Heart right ventricle (tissue), 16 donors: ENCODE data around the gene TRAPPC2. TPM values are rescaled to one million over a fixed set of nuclear protein-coding genes. Genes with fewer than 3 reads are reported as not detected.

Experiments used
- ATAC-seq, 8 donors: fragments of 200-7000 bp; cut with Tn5 transposase; one replicate each; pipeline ENCODE4 v1.9.1; 2020; ENCODE audit warnings: mild to moderate bottlenecking in 8 of 8, moderate library complexity in 8 of 8, moderate number of reproducible peaks in 1 of 8
- DNase-seq, 2 donors: peaks; one replicate each; pipeline ENCODE4 v3.0.0-alpha.2; 2020
- H3K27ac ChIP-seq, 10 donors: fragments of 200-600 bp; sonication (generic) in 2 of 10; one replicate each; pipeline versions ENCODE4 v1.5.0 to v1.8.0; 2020 to 2022; ENCODE audit warnings: mild to moderate bottlenecking in 3 of 10
- H3K27me3 ChIP-seq, 7 donors: fragments of 200-600 bp; one replicate each; pipeline ENCODE4 v1.8.0; 2021 to 2022; ENCODE audit warnings: mild to moderate bottlenecking in 2 of 7
- H3K36me3 ChIP-seq, 9 donors: fragments of 200-600 bp; sonication (generic) in 1 of 9; one replicate each; pipeline versions ENCODE4 v1.5.0 to v1.8.0; 2020 to 2022; ENCODE audit warnings: mild to moderate bottlenecking in 2 of 9
- H3K4me1 ChIP-seq, 9 donors: fragments of 200-600 bp; sonication (generic) in 1 of 9; one replicate each; pipeline versions ENCODE4 v1.5.0 to v1.8.0; 2020 to 2022; ENCODE audit warnings: mild to moderate bottlenecking in 4 of 9
- H3K4me3 ChIP-seq, 10 donors: fragments of 200-600 bp; sonication (generic) in 2 of 10; one replicate each; pipeline versions ENCODE4 v1.5.0 to v1.8.0; 2020 to 2022; ENCODE audit warnings: mild to moderate bottlenecking in 7 of 10, moderate library complexity in 2 of 10
- H3K9me3 ChIP-seq, 11 donors: fragments of 200-600 bp in 10 of 11; sonication (generic) in 2 of 11; one replicate each; pipeline versions ENCODE4 v1.5.0 to v1.8.0; 2013 to 2022; ENCODE audit warnings: mild to moderate bottlenecking in 2 of 11, control low read depth in 1 of 11, moderate library complexity in 1 of 11
- WGBS, 2 donors: extraction: QIAGEN DNeasy Blood & Tissue Kit; methylation state at CpG; one replicate each; pipeline ENCODE4 v1.1.7; 2013; ENCODE audit warnings: inconsistent platforms in 1 of 2; 5-methylcytosine and 5-hydroxymethylcytosine counted together
- intact Hi-C, 10 donors: fragments of 100-400 bp; cut with DNase I; formaldehyde crosslinking; loops; one replicate each; pipeline versions ENCODE4 v1.11.1 to v1.14.2; 2022
- polyA plus RNA-seq, 2 donors: library from polyadenylated mRNA; stranded (reverse); fragments of 200-250 nt; gene quantifications; one replicate each; pipeline ENCODE4 v1.2.3, GENCODE V29; 2013
- total RNA-seq, 10 donors: library from RNA; stranded (reverse); fragmentation: NEBNext Ultra II Directional in 3 of 10; extraction: Animal tissue kit (Norgen Biotek cat#: 25700) in 3 of 10; gene quantifications; one replicate each; pipeline versions ENCODE4 v1.2.1 to v1.2.4, GENCODE V29; 2021 to 2023
- TF ChIP-seq, protein P1 (sequence below), 9 donors: fragments of 200-600 bp; sonication (generic) in 2 of 9; IDR thresholded peaks; one replicate each; pipeline versions ENCODE4 v1.5.0 to v1.8.0; 2021 to 2022; ENCODE audit warnings: antibody characterized with exemption in 9 of 9, mild to moderate bottlenecking in 5 of 9, moderate library complexity in 1 of 9
- donor health status: Arrhythmogenic right ventricular cardiomyopathy.
- donor health status: ischemic (EF 13 %, LVEDD 7.1; RV severe dilation, severe dysfunction).
- donor health status: healthy with polysubstance abuse.
- donor health status: DM: no; HTN: yes; CAD: no.
- donor health status: DM: no; HTN: no; CAD: no.
- donor health status: ischemic (EF 25% LVEDD 6.9; RV normal size, moderate dysfunction).
- donor health status: ischemic (EF 25% LVEDD 5.7; RV mildly dilated, moderate dysfunction).
- donor health status: healthy.
- donor health status: DM: yes; HTN: yes; CAD: no.
- donor health status: Ischemic cardiomyopathy.
- donor health status: ischemic (EF 35%, LVEDD 5.7; RV mildly dilated, moderate dysfunction).
- donor health status: nonischemic (EF 11% LVEDD 7.7; RV severe dilation, severe dysfunction).
- donor health status: DM: yes; HTN: yes; CAD: no.
- donor health status: PGD.
- donor health status: ischemic (EF 29% LVEDD 5.4; RV normal size, mild dysfunction).
- donor health status: nonischemic (EF 23%, LVEDD 6.1; RV moderate dilation, normal function).

TRAPPC2 gene
- total and polyA plus RNA-seq, 12 donors: 3.8 to 9.3 (median 6.0) TPM

DNA sequence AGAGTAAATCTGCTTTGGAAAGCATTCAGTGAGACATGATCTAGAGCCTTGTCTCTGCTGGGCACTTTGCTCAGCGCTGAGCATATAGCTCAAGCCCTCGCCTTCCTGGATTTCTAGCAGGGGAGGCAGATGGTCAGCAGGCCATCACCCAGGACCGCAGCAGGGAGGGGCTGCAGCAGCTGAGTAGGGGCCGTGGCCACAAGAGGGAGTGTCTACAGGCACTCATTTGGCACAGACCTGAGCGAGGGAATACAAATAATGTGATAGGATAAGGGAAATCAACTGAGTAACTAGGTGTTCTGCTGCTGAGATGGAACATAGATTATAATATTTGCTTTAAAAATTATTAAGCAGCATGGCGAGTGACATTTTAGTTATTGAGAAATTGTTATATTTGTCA lies 30.3 kb upstream of the TRAPPC2 start:
- no peak overlapping the region for H3K4me3 ChIP-seq
- H3K4me1 ChIP-seq: peaks cover 0 to 40% (median 23%) of the 10 kb centered on the region in 9 donors
- H3K36me3 ChIP-seq: peaks cover 0 to 62% (median 0%) of the 10 kb centered on the region in 9 donors
- ATAC-seq (peak in 6 of 8 donors; percentile 54 to 73 (median 60)), DNase-seq (no peak)
- 42 to 44% methylated on average over 6 of the region's 6 CpGs for WGBS, 2 donors
- peak overlapping the region; percentile 14 to 77 (median 48) for H3K27ac ChIP-seq
- H3K27me3 ChIP-seq: no peaks in the 10 kb centered on the region
- TF ChIP-seq, protein P1, sequence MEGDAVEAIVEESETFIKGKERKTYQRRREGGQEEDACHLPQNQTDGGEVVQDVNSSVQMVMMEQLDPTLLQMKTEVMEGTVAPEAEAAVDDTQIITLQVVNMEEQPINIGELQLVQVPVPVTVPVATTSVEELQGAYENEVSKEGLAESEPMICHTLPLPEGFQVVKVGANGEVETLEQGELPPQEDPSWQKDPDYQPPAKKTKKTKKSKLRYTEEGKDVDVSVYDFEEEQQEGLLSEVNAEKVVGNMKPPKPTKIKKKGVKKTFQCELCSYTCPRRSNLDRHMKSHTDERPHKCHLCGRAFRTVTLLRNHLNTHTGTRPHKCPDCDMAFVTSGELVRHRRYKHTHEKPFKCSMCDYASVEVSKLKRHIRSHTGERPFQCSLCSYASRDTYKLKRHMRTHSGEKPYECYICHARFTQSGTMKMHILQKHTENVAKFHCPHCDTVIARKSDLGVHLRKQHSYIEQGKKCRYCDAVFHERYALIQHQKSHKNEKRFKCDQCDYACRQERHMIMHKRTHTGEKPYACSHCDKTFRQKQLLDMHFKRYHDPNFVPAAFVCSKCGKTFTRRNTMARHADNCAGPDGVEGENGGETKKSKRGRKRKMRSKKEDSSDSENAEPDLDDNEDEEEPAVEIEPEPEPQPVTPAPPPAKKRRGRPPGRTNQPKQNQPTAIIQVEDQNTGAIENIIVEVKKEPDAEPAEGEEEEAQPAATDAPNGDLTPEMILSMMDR (IDR thresholded peaks at IDR 0.05): peak in 8 of 9 donors; percentile 6 to 44 (median 30)
- no peaks in the 10 kb centered on the region for H3K9me3 ChIP-seq
- intact Hi-C loops: loop anchor here in 2 of 10 donors (5.0 to 10.0 kb wide), 2 partner anchors 112 to 270 kb away; partner anchors contain the start of gene TCEANC (in 1 of the 2)

DNA sequence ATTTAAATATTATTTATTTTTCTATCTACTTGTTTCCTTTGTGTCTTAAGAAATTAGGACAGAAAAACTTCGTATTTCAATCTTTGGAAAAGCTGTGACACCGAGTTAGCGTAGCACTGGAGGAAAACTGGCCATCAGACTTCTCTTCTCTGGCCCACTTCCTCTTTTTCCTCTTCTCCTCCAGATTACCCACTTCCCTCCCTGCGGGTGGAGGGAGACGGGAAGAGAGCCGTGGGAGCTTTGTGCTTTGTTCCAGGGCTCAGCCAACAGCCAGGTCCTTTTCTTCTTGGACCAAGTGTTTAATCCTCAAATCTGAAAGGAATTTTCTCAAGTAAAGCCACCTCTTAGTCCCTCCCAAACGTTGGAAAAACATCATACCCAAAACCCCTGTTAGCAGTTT lies 29.9 kb upstream of the TRAPPC2 start:
- TF ChIP-seq, protein P1 (IDR thresholded peaks at IDR 0.05): no peak
- peaks cover 0 to 40% (median 23%) of the 10 kb centered on the region in 9 donors for H3K4me1 ChIP-seq
- peak overlapping the region in 2 of 10 donors; percentile 5 to 13 for H3K4me3 ChIP-seq
- peaks cover 0 to 62% (median 0%) of the 10 kb centered on the region in 9 donors for H3K36me3 ChIP-seq
- H3K9me3 ChIP-seq: no peaks in the 10 kb centered on the region
- WGBS, 2 donors: 31 to 38% methylated on average over 7 of the region's 7 CpGs
- H3K27me3 ChIP-seq: no peaks in the 10 kb centered on the region
- H3K27ac ChIP-seq: peak overlapping the region; percentile 14 to 77 (median 48)
- peak in 6 of 8 donors; percentile 33 to 81 (median 72) for ATAC-seq
- no peak for DNase-seq
- intact Hi-C loops: loop anchor here in 2 of 10 donors (5.0 to 10.0 kb wide), 2 partner anchors 112 to 271 kb away; partner anchors contain the start of gene TCEANC (in 1 of the 2)

DNA sequence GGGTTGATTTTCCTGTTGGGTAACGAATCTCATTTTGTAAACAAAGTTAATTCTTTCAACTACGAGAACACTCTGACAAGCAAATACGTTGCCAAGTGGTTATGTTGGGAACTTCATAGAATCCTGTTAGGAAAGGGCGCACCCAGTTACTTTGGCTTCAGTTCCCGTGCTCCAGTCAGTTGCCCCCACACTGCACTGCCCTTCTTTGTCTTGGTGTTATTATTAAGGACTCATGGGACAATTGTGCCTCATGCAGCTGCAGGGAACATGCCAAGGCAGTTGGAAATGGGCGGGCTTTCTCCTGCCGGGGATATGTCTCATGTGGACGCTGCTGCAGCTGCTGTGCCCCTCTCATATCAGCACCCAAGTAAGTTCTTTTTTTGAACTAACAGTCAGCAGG lies 29.1 kb upstream of the TRAPPC2 start:
- TF ChIP-seq, protein P1 (IDR thresholded peaks at IDR 0.05): peak in 2 of 9 donors; percentile 13 to 26
- intact Hi-C loops: loop anchor here in 2 of 10 donors (5.0 to 10.0 kb wide), 2 partner anchors 111 to 271 kb away; partner anchors contain the start of gene TCEANC (in 1 of the 2)
- 20 to 27% methylated on average over 8 of the region's 8 CpGs for WGBS, 2 donors
- Histone ChIP-seq H3K36me3 (peaks cover 0 to 62% (median 8%) of the 10 kb centered on the region in 9 donors), H3K27ac (peak overlapping the region in 9 of 10 donors; percentile 22 to 77 (median 39)), H3K4me1 (peaks cover 0 to 40% (median 23%) of the 10 kb centered on the region in 9 donors), H3K9me3 (no peaks in the 10 kb centered on the region), H3K27me3 (no peaks in the 10 kb centered on the region), H3K4me3 (peak overlapping the region in 1 of 10 donors; percentile 13)
- ATAC-seq (peak; percentile 33 to 90 (median 80)), DNase-seq (peak; percentile 34 to 42)

DNA sequence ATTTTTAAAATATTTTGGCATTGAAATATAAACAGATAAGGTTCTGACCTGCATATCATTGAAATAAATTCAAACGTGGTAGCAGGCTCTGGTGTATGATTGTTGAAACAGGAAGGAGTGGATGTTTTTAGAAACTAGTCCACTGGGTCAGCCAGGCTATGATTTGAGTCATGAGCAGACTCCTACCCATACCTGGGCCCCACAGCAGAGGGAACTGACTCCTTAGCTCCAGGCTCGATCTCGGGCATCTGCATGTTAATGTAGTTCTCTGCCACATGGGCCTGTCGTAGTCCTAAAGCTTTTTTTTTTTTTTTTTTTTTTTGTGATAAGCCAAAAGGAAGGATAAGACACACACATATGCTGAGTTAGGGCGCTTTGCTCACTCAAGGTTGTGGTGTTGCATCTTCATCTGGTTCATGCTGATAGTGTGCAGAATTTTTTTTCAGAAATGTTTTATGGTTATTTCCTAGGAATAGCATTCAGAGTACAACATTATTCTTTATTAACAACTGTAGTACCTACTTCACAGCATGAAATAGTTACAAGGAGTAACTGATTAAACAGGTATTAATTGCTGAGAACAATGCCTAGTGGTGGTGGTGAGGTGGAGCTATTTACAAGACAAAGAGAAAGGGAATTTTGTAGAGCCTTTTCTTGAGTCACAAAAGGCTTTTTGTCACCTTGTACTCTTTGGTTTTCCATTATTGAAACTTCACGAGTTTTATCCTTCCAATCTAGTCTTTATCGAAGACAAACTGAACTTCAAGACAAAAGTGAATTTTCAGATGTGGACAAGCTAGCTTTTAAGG lies 27.4 kb upstream of the TRAPPC2 start:
- DNase-seq: no peak
- Histone ChIP-seq H3K27me3 (no peaks in the 10 kb centered on the region), H3K9me3 (no peaks in the 10 kb centered on the region), H3K36me3 (peaks cover 0 to 64% (median 16%) of the 10 kb centered on the region in 9 donors), H3K4me3 (no peak overlapping the region), H3K4me1 (peaks cover 0 to 40% (median 23%) of the 10 kb centered on the region in 9 donors), H3K27ac (peak overlapping the region in 1 of 10 donors; percentile 77)
- WGBS, 2 donors: 64 to 67% methylated on average over 7 of the region's 7 CpGs
- intact Hi-C loops: loop anchor here in 2 of 10 donors (5.0 to 10.0 kb wide), 2 partner anchors 110 to 273 kb away; partner anchors contain the start of gene TCEANC (in 1 of the 2)
- ATAC-seq: no peak
- TF ChIP-seq, protein P1 (IDR thresholded peaks at IDR 0.05): no peak
